ENCODE data around the gene WDHD1.

DNA sequence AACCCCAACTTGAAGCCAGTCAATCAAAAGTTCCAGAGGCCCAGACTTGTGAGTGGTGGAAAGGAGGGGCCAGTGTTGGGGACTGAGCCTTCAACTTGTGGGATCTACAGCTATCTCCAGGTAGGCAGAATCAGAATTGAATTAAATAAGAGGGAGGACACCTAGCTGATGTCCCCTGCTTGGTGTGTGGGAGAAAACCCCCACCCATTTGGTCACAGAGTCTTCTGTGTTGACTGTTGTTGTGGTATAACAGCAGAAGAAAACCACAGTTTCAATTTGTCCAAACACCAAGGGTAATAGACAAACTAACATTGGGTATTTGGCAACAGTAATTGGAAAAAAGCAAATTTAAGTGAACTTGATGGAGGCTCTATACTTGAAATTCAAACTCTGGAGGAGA, 120.8 kb downstream of the WDHD1 start:
- TF ChIP-seq, protein P1, sequence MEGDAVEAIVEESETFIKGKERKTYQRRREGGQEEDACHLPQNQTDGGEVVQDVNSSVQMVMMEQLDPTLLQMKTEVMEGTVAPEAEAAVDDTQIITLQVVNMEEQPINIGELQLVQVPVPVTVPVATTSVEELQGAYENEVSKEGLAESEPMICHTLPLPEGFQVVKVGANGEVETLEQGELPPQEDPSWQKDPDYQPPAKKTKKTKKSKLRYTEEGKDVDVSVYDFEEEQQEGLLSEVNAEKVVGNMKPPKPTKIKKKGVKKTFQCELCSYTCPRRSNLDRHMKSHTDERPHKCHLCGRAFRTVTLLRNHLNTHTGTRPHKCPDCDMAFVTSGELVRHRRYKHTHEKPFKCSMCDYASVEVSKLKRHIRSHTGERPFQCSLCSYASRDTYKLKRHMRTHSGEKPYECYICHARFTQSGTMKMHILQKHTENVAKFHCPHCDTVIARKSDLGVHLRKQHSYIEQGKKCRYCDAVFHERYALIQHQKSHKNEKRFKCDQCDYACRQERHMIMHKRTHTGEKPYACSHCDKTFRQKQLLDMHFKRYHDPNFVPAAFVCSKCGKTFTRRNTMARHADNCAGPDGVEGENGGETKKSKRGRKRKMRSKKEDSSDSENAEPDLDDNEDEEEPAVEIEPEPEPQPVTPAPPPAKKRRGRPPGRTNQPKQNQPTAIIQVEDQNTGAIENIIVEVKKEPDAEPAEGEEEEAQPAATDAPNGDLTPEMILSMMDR (IDR thresholded peaks at IDR 0.05; ENCODE audit: insufficient read depth, low read length, poor library complexity, severe bottlenecking), result no peak
- no peak for TF ChIP-seq EZH2phosphoT487 (conservative IDR thresholded peaks at IDR 0.05; ENCODE audit: low read length)

Data from SU-DHL-6 (cell line).